ACHN (cell line): ENCODE data around the gene RPL7A.
A peak's percentile ranks its signal among the peaks of the same experiment; 100 is the strongest.
"Not testable (repeated sequence)": the region's sequence is repeated elsewhere in the genome, so short reads cannot be mapped to it uniquely, and the experiment has no call there.

Experiments
- DNase-seq: peaks from one replicate; pipeline ENCODE4 v3.0.0-alpha.2; 2015
- in situ Hi-C: cut with HindIII; loops from 2 replicates; pipeline ENCODE4 v1.10.0; 2017; ENCODE audit warnings: low sequenced_read_pairs, low pct_ligation_motif_present, low pct_unique_long_range_greater_than_20kb

The RPL7A gene

GRCh38 chr9:133323991-133324703 is 23.9 kb upstream of the RPL7A start:
- no peak for DNase-seq
- in situ Hi-C loops = no loop called here

- in situ Hi-C loops = not testable (repeated sequence)
Measured at GRCh38 chr9:133327021-133327420, 21.0 kb upstream of the RPL7A start.

GRCh38 chr9:133327834-133328484 is 20.1 kb upstream of the RPL7A start:
- DNase-seq = no peak
- in situ Hi-C loops = no loop called here

More at GRCh38 chr9:133327021-133327420, 21.0 kb upstream of the RPL7A start:
- DNase-seq = not testable (repeated sequence)

GRCh38 chr9:133329306-133330156 is 18.5 kb upstream of the RPL7A start:
- DNase-seq = peak; percentile 12
- in situ Hi-C loops = not testable (repeated sequence)

- no peak for DNase-seq
- in situ Hi-C loops = no loop called here
Measured at GRCh38 chr9:133331221-133331620, 16.8 kb upstream of the RPL7A start.

GRCh38 chr9:133331641-133332380 is 16.2 kb upstream of the RPL7A start:
- no peak for DNase-seq
- in situ Hi-C loops = no loop called here

GRCh38 chr9:133332381-133332730 is 15.7 kb upstream of the RPL7A start:
- in situ Hi-C loops = no loop called here
- DNase-seq = no peak

GRCh38 chr9:133333011-133333410 is 15.0 kb upstream of the RPL7A start:
- DNase-seq = no peak
- in situ Hi-C loops = no loop called here

- DNase-seq = no peak
- in situ Hi-C loops = no loop called here
Measured at GRCh38 chr9:133333566-133333965, 14.5 kb upstream of the RPL7A start.

- DNase-seq = no peak
- in situ Hi-C loops = no loop called here
Measured at GRCh38 chr9:133334161-133334560, 13.9 kb upstream of the RPL7A start.

GRCh38 chr9:133334888-133335287 is 13.1 kb upstream of the RPL7A start:
- in situ Hi-C loops, DNase-seq: not testable (repeated sequence)

GRCh38 chr9:133335924-133336811 is 11.8 kb upstream of the RPL7A start, which contains the start of gene SURF6:
Gene SURF6 (minus strand): TSS chr9:133336188. CDS start chr9:133336132, 56 bp downstream.
- peak; percentile 87 for DNase-seq
- in situ Hi-C loops = no loop called here

- in situ Hi-C loops = no loop called here
- DNase-seq = no peak
Measured at GRCh38 chr9:133339641-133340040, 8.4 kb upstream of the RPL7A start.

GRCh38 chr9:133340256-133340655 is 7.8 kb upstream of the RPL7A start:
- no peak for DNase-seq
- in situ Hi-C loops = no loop called here

GRCh38 chr9:133340916-133341315 is 7.1 kb upstream of the RPL7A start:
- no peak for DNase-seq
- in situ Hi-C loops = no loop called here

GRCh38 chr9:133341369-133342068 is 6.5 kb upstream of the RPL7A start:
- DNase-seq = no peak
- in situ Hi-C loops = no loop called here

- in situ Hi-C loops = no loop called here
- no peak for DNase-seq
Measured at GRCh38 chr9:133342069-133342406, 6.0 kb upstream of the RPL7A start.
